ENCODE measurements around the gene STAT5B. TPM values are rescaled to one million over a fixed set of nuclear protein-coding genes. Genes with fewer than 3 reads are reported as not detected.
"Not testable (repeated sequence)": the region's sequence is repeated elsewhere in the genome, so short reads cannot be mapped to it uniquely, and the experiment has no call there.

The STAT5B gene
- total RNA-seq, 1 donor from 2014 or later = 67.9 TPM

DNA sequence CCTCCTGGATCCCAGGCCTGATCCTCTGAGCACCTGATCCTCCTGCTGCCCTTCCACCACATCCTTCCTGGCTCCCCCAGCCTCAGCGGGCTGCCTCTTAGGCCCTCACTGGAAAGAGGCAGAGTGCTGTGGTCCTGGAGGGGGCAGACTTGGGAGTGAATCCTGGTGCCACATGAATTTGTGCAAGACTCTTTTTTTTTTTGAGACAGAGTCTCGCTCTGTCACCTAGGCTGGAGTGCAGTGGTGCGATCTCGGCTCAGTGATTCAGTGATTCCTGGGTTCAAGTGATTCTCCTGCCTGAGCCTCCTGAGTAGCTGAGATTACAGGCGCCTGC is 84.9 kb downstream of the STAT5B start:
- Histone ChIP-seq H3K4me3 (no peak overlapping the region), H3K27me3 (ENCODE audit: low read depth) (no peaks in the 10 kb centered on the region), H3K9me3 (no peaks in the 10 kb centered on the region), H3K4me1 (peaks cover 25% of the 10 kb centered on the region), H3K36me3 (no peaks in the 10 kb centered on the region), H3K27ac (no peak overlapping the region)
- no peak for ATAC-seq
- TF ChIP-seq, protein P1, sequence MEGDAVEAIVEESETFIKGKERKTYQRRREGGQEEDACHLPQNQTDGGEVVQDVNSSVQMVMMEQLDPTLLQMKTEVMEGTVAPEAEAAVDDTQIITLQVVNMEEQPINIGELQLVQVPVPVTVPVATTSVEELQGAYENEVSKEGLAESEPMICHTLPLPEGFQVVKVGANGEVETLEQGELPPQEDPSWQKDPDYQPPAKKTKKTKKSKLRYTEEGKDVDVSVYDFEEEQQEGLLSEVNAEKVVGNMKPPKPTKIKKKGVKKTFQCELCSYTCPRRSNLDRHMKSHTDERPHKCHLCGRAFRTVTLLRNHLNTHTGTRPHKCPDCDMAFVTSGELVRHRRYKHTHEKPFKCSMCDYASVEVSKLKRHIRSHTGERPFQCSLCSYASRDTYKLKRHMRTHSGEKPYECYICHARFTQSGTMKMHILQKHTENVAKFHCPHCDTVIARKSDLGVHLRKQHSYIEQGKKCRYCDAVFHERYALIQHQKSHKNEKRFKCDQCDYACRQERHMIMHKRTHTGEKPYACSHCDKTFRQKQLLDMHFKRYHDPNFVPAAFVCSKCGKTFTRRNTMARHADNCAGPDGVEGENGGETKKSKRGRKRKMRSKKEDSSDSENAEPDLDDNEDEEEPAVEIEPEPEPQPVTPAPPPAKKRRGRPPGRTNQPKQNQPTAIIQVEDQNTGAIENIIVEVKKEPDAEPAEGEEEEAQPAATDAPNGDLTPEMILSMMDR (IDR thresholded peaks at IDR 0.05) = no peak
- DNase-seq = no peak
- intact Hi-C loops (cut with DNase I) = no loop called here

GRCh38 chr17:42190491-42191274 is 85.5 kb downstream of the STAT5B start:
- TF ChIP-seq, protein P1 (IDR thresholded peaks at IDR 0.05) = no peak
- intact Hi-C loops (cut with DNase I) = no loop called here

GRCh38 chr17:42189651-42189965 is 86.6 kb downstream of the STAT5B start:
- TF ChIP-seq, protein P1 (IDR thresholded peaks at IDR 0.05) = no peak
- Histone ChIP-seq H3K9me3 (no peaks in the 10 kb centered on the region), H3K4me3 (no peak overlapping the region), H3K27ac (no peak overlapping the region), H3K4me1 (peaks cover 26% of the 10 kb centered on the region), H3K36me3 (no peaks in the 10 kb centered on the region), H3K27me3 (ENCODE audit: low read depth) (no peaks in the 10 kb centered on the region)
- DNase-seq (no peak), ATAC-seq (no peak)
- intact Hi-C loops (cut with DNase I) = no loop called here

More at GRCh38 chr17:42190491-42191274, 85.5 kb downstream of the STAT5B start:
- Histone ChIP-seq H3K27me3 (ENCODE audit: low read depth) (no peaks in the 10 kb centered on the region), H3K9me3 (no peaks in the 10 kb centered on the region), H3K36me3 (no peaks in the 10 kb centered on the region), H3K4me1 (peaks cover 25% of the 10 kb centered on the region), H3K27ac (no peak overlapping the region), H3K4me3 (no peak overlapping the region)
- no peak for ATAC-seq
- DNase-seq = no peak

- intact Hi-C loops (cut with DNase I) = no loop called here
- no peak for ATAC-seq
- Histone ChIP-seq H3K36me3 (no peaks in the 10 kb centered on the region), H3K9me3 (no peaks in the 10 kb centered on the region), H3K4me3 (no peak overlapping the region), H3K27ac (no peak overlapping the region), H3K27me3 (ENCODE audit: low read depth) (no peaks in the 10 kb centered on the region), H3K4me1 (peaks cover 29% of the 10 kb centered on the region)
- TF ChIP-seq, protein P1 (IDR thresholded peaks at IDR 0.05) = no peak
- no peak for DNase-seq
Observed at GRCh38 chr17:42188749-42189650, 87.2 kb downstream of the STAT5B start.

DNA sequence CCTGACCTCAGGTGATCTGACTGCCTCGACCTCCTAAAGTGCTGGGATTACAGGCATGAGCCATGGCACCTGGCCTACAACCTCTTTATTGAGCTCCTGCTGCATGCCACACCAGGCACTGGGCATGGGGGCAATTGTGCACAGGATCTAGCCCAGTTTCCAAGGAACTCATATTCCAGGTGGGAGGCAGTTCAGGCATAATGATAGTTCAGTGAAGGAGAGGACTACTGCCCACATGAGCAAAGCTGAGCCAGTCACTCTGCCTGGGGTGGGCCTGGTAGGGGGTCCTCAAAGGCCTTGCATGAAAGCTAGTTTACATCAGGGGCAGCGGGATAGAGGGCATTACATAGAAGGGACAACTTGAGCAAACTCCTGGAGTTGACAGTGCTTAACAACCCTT is 88.4 kb downstream of the STAT5B start:
- Histone ChIP-seq H3K27ac (no peak overlapping the region), H3K4me1 (peaks cover 29% of the 10 kb centered on the region), H3K27me3 (ENCODE audit: low read depth) (no peaks in the 10 kb centered on the region), H3K36me3 (no peaks in the 10 kb centered on the region), H3K9me3 (no peaks in the 10 kb centered on the region), H3K4me3 (no peak overlapping the region)
- TF ChIP-seq, protein P1 (IDR thresholded peaks at IDR 0.05) = no peak
- ATAC-seq (no peak), DNase-seq (no peak)
- intact Hi-C loops (cut with DNase I) = no loop called here

GRCh38 chr17:42186191-42186590 is 90.0 kb downstream of the STAT5B start:
- H3K36me3 ChIP-seq; DNase-seq; ATAC-seq; H3K27ac ChIP-seq; H3K4me3 ChIP-seq; intact Hi-C loops (cut with DNase I); H3K9me3 ChIP-seq; H3K27me3 ChIP-seq (ENCODE audit: low read depth): not testable (repeated sequence)
- peaks cover 30% of the 10 kb centered on the region for H3K4me1 ChIP-seq
